Natural killer cell (primary cell): Measurements from ENCODE around the gene MSI2. TPM values are rescaled to one million over a fixed set of nuclear protein-coding genes. Genes with fewer than 3 reads are reported as not detected.

Source experiments
- ATAC-seq, 3 donors: fragments of 150-1000 bp in 2 of 3; fragments of 200-7000 bp in 1 of 3; cut with Tn5 transposase; 1 replicate in 1 of 3; 2 replicates in 2 of 3; pipeline ENCODE4 v1.10.0; 2021; ENCODE audit warnings: mild to moderate bottlenecking in 2 of 3, moderate library complexity in 2 of 3
- DNase-seq, 2 donors: peaks; one replicate each; pipeline versions ENCODE4 v3.0.0 to v3.0.0-alpha.2; 2013 to 2021; ENCODE audit warnings: mixed read lengths in 1 of 2
- H3K27ac ChIP-seq: one replicate; pipeline ENCODE4 v1.5.1; 2013; ENCODE audit warnings: mild to moderate bottlenecking, low read length
- H3K27me3 ChIP-seq: one replicate; pipeline ENCODE4 v1.6.1; 2013; ENCODE audit warnings: low read length; ENCODE audit not compliant: control insufficient read depth, insufficient read depth
- H3K36me3 ChIP-seq: one replicate; pipeline ENCODE4 v1.6.1; 2013; ENCODE audit warnings: low read length; ENCODE audit not compliant: control insufficient read depth, insufficient read depth
- H3K4me1 ChIP-seq: one replicate; pipeline ENCODE4 v1.6.1; 2013; ENCODE audit warnings: low read length; ENCODE audit not compliant: control insufficient read depth, insufficient read depth
- H3K4me3 ChIP-seq: one replicate; pipeline ENCODE4 v1.5.1; 2013; ENCODE audit warnings: low read length
- H3K9me3 ChIP-seq: one replicate; pipeline ENCODE4 v1.6.1; 2013; ENCODE audit warnings: low read length; ENCODE audit not compliant: control insufficient read depth, insufficient read depth
- H3K27ac Mint-ChIP-seq, 2 donors: one replicate each; pipeline ENCODE4 v1.8.0; 2022; ENCODE audit warnings: mild to moderate bottlenecking in 2 of 2, mixed read lengths in 2 of 2, moderate library complexity in 1 of 2
- H3K27me3 Mint-ChIP-seq, 2 donors: one replicate each; pipeline ENCODE4 v1.8.0; 2022; ENCODE audit warnings: low read depth in 2 of 2, mixed read lengths in 2 of 2
- H3K36me3 Mint-ChIP-seq: one replicate; pipeline ENCODE4 v1.8.0; 2022; ENCODE audit warnings: mixed read lengths
- H3K4me1 Mint-ChIP-seq, 2 donors: one replicate each; pipeline ENCODE4 v1.8.0; 2022; ENCODE audit warnings: mixed read lengths in 2 of 2
- H3K4me3 Mint-ChIP-seq: one replicate; pipeline ENCODE4 v1.8.0; 2022; ENCODE audit warnings: mild to moderate bottlenecking, moderate library complexity, mixed read lengths
- H3K9me3 Mint-ChIP-seq, 2 donors: one replicate each; pipeline ENCODE4 v1.8.0; 2022; ENCODE audit warnings: mixed read lengths in 2 of 2
- WGBS: methylation state at CpG from one replicate; pipeline ENCODE4 v1.1.7; 2013; ENCODE audit warnings: missing lambda C conversion rate; ENCODE audit not compliant: insufficient coverage; 5-methylcytosine and 5-hydroxymethylcytosine counted together
- intact Hi-C: fragments of 100-400 bp; cut with micrococcal nuclease; formaldehyde crosslinking; loops from one replicate; pipeline ENCODE4 v1.14.2; 2022
- total RNA-seq, 4 donors: library from RNA; stranded (reverse); fragments of 120-200 nt in 1 of 4; gene quantifications; one replicate each; pipeline versions ENCODE4 v1.2.3 to v1.2.4, GENCODE V29; 2013 to 2022
- TF ChIP-seq, protein P1 (sequence below): fragments of 200-600 bp; IDR thresholded peaks from one replicate; pipeline ENCODE4 v1.8.0; 2022; ENCODE audit warnings: antibody characterized with exemption

The MSI2 gene
- total RNA-seq, 3 donors from 2014 or later (not counting 1 experiment from before 2014, with no cell fraction given): 95.5 to 145 (median 96.8) TPM

- Mint-ChIP-seq H3K36me3 (peaks cover 6% of the 10 kb centered on the region), H3K27ac (no peak overlapping the region), H3K27me3 (no peaks in the 10 kb centered on the region), H3K4me3 (no peak overlapping the region), H3K9me3 (no peaks in the 10 kb centered on the region), H3K4me1 (peaks cover 19 to 29% of the 10 kb centered on the region in 2 donors)
- Histone ChIP-seq H3K9me3 (no peaks in the 10 kb centered on the region), H3K4me1 (no peaks in the 10 kb centered on the region), H3K27ac (no peak overlapping the region), H3K27me3 (no peaks in the 10 kb centered on the region), H3K4me3 (no peak overlapping the region), H3K36me3 (peaks cover 4% of the 10 kb centered on the region)
- intact Hi-C loops: no loop called here
- DNase-seq (no peak), ATAC-seq (peak in 1 of 3 donors; percentile 37)
- TF ChIP-seq, protein P1, sequence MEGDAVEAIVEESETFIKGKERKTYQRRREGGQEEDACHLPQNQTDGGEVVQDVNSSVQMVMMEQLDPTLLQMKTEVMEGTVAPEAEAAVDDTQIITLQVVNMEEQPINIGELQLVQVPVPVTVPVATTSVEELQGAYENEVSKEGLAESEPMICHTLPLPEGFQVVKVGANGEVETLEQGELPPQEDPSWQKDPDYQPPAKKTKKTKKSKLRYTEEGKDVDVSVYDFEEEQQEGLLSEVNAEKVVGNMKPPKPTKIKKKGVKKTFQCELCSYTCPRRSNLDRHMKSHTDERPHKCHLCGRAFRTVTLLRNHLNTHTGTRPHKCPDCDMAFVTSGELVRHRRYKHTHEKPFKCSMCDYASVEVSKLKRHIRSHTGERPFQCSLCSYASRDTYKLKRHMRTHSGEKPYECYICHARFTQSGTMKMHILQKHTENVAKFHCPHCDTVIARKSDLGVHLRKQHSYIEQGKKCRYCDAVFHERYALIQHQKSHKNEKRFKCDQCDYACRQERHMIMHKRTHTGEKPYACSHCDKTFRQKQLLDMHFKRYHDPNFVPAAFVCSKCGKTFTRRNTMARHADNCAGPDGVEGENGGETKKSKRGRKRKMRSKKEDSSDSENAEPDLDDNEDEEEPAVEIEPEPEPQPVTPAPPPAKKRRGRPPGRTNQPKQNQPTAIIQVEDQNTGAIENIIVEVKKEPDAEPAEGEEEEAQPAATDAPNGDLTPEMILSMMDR: no peak
- WGBS: 90% methylated on average over 10 of the region's 10 CpGs
Measured at GRCh38 chr17:57293077-57293476, 36.8 kb downstream of the MSI2 start.

- no peaks in the 10 kb centered on the region for H3K9me3 ChIP-seq
- TF ChIP-seq, protein P1: no peak
- H3K36me3 ChIP-seq: no peaks in the 10 kb centered on the region
- H3K27me3 Mint-ChIP-seq: no peaks in the 10 kb centered on the region
- H3K27ac Mint-ChIP-seq: no peak overlapping the region
- 74% methylated on average over 7 of the region's 7 CpGs for WGBS
- no peak for DNase-seq
- intact Hi-C loops: no loop called here
- H3K36me3 Mint-ChIP-seq: peaks cover 8% of the 10 kb centered on the region
- no peak for ATAC-seq
- H3K4me1 Mint-ChIP-seq: peaks cover 19 to 21% of the 10 kb centered on the region in 2 donors
- H3K27ac ChIP-seq: no peak overlapping the region
- no peak overlapping the region for H3K4me3 Mint-ChIP-seq
- no peaks in the 10 kb centered on the region for H3K4me1 ChIP-seq
- no peak overlapping the region for H3K4me3 ChIP-seq
- H3K27me3 ChIP-seq: no peaks in the 10 kb centered on the region
- H3K9me3 Mint-ChIP-seq: no peaks in the 10 kb centered on the region
Measured at GRCh38 chr17:57294101-57294500, 37.8 kb downstream of the MSI2 start.

DNA sequence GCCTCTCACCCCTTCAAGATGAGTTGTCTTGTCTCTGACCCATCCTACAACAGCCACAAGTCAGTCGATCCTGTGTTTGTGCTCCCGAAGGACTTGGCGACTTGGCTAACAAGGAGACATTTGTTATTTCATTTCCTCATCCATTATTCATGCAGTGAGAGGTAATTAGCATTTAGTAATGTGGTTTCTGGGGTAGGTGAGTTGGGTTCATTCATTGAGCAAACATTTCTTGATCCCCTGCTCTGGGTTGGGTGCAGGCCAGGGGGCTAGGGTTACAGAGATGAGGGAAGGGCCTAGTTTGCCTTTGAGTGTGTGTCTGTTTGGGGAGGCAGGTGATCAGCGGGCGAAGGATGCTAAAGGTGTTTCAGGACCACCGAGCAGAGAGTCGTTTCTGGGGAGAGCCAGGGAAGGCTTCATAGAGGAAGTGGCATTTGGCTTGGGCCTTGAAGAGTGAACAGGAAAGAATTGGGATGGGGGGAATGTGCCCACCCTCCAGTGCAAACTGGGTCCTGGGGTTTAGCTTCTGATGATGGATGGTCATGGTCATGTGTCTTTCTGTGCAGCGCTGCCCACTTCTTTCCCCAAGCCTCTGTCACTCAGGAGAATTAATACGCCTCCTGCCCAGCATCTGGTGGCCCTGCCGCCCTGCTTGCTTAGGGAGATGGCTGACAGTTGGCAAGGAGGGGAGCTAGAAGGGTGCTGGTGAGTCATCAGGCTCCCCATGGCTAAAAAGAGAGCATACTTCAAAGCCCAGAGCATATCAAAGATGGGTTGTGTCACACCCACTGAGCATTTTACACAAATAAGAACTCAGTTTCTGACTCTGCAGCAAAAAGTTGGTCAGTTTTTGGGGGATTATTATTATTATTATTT, 38.5 kb downstream of the MSI2 start:
- H3K27ac Mint-ChIP-seq: peak overlapping the region in 1 of 2 donors; percentile 25
- no peak overlapping the region for H3K27ac ChIP-seq

More for the DNA sequence above, 38.5 kb downstream of the MSI2 start:
- ATAC-seq: no peak
- no peak overlapping the region for H3K4me3 ChIP-seq
- TF ChIP-seq, protein P1: no peak
- H3K4me1 ChIP-seq: no peaks in the 10 kb centered on the region
- Mint-ChIP-seq H3K27me3 (no peaks in the 10 kb centered on the region), H3K4me3 (no peak overlapping the region), H3K36me3 (peaks cover 8% of the 10 kb centered on the region), H3K9me3 (no peaks in the 10 kb centered on the region), H3K4me1 (peaks cover 14 to 19% of the 10 kb centered on the region in 2 donors)
- H3K36me3 ChIP-seq: no peaks in the 10 kb centered on the region
- no peaks in the 10 kb centered on the region for H3K9me3 ChIP-seq
- 72% methylated on average over 8 of the region's 10 CpGs for WGBS
- peak in 1 of 2 donors; percentile 52 for DNase-seq
- H3K27me3 ChIP-seq: no peaks in the 10 kb centered on the region
- intact Hi-C loops: no loop called here
